DMS114 treated with DMSO at 0.1 percent for 48 hours (cell line): ENCODE results near the gene ISG15.

Source experiments
- DNase-seq: peaks from one replicate; lab custom pipeline; 2025; ENCODE audit not compliant: unreplicated experiment; lab: John Stamatoyannopoulos, UW

The ISG15 gene

DNA sequence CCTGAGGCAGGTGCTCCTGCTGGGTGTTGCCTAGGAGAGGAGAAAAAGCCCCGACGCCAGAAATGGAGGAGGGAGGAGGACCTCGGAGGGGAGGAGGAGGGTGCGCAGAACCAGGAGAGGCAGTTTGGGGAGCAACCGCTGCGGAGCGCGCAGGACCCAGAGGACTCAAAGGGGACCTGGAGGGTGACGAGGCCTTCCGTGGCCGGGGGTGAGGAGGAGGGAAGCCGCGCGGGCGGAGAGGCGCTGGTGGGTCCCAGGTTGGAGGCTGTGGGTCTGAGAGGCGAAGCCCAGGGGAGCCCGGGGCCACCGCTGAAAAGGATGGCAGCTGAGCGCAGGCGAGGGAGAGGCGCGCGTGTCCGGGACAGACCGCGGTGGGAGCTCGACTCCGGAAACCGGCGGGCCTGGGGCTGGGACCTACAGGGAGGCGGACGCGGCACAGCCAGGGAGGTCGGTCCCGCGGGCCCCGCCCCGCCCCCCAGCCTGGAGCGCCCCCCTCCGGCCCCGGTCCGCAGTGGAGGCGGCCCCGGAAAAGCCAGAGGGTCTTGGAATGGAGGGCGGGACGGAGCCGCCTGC lies 45.7 kb downstream of the ISG15 start:
- DNase-seq = no peak

DNA sequence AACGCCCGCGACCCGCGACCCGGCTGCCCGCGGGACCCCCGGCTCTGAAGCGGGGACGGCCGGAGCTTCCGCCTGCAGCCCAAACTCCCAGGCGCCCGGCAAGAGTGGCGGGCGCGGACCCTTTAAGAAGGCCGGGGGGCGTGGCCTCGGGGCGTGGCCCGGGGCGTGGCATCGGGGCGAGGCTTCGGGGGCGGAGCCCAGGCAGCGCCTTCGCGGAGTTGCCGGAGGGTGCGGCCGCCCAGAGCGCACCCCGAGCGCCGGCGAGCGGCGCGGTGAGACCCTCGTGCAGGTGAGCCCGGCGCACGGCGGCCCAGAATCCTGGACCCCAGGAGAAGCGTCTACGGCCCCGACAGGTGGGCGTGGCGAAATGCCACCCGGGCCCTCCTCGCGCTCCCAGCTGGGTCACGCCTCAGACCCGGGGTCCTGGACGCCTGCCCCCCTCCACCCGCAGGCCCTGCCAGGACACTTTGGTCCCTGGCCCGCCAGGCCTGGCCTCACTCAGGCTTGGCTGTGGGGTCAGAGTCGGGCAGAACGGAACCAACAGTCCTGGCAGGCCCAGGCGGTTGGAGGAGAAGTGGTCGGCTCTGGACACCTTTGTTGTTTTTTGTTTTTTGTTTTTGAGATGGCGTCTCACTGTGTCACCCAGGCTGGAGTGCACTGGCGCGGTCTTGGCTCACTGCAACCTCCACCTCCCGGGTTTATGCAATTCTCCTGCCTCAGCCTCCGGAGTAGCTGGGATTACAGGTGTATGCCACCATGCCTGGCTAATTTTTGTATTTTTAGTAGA lies 46.4 kb downstream of the ISG15 start:
- peak; percentile 37 for DNase-seq

GRCh38 chr1:1060281-1061000 lies 47.1 kb downstream of the ISG15 start:
- DNase-seq = no peak

DNA sequence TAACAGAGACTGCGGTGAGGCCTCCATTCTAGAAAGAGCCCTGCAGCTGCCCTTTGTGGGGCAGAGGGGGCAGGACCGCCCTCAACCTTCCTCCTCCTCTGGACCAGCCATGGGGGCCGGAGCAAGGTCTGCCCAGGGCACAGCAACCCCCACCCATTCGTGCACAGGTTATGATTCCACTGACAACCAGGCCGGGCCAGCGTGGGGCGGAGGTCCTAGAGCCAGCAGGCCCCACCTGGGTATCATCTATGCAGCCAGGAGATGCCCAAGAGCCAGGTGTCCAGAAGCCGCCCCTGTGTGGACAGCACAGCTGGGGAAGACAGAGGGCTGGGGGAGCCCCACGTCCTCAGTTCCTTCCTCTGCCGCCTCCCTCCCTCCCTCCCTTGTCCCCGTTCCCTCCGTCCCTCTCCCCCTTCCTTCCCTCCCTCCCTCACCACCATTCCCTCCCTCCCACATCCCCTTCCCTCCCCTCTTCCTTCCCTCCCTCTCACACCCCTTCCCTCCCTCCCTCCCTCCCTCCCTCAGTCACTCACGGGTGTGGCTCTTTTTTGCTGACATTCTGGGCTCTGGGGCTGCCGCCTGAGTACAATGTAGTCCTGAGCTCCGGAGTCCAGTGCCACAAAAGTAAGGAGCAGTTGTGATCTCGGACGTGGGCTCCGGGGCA lies 48.5 kb downstream of the ISG15 start:
- no peak for DNase-seq

GRCh38 chr1:1062348-1063163 lies 49.3 kb downstream of the ISG15 start:
- no peak for DNase-seq

DNA sequence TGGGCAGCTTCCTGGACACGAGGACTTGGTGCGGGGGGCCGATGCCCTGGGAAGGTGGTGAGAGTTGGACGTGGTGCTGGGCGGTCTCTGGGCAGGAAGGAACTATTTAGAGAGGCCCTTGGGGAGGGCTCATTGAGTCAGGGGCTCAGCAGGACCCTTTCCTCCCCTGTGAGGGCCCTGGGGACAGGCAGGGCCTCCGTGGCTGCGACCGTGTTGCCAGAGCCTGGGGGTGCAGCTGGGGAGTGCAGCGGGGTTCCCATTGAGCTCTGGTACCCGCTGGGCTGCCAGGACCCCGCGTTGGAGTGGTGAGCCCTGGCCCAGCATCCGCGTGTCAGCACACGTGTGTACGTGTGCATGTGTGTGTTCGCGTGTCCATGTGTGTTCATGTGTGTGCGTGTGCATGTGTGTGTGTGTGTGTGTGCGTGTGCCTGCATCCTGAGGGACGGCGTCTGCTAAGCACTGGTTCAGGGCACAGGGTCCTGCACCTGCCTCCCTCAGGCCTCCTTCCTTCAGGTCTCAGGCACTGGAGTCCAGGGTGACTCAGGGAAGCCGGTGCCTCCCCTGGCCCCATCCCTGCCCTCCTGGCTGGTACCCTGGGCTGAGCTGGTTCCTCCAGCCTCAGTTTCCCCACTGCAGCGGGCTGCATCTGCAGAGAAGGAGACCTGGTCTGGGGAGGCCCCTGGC lies 50.1 kb downstream of the ISG15 start:
- no peak for DNase-seq
